Measurements from ENCODE around the gene SUN1. TPM values are rescaled to one million over a fixed set of nuclear protein-coding genes. Genes with fewer than 3 reads are reported as not detected.
A peak's percentile ranks its signal among the peaks of the same experiment; 100 is the strongest.

Gene SUN1
- 100 to 1,000 TPM; 243 to 263 (median 244) TPM for total RNA-seq

DNA sequence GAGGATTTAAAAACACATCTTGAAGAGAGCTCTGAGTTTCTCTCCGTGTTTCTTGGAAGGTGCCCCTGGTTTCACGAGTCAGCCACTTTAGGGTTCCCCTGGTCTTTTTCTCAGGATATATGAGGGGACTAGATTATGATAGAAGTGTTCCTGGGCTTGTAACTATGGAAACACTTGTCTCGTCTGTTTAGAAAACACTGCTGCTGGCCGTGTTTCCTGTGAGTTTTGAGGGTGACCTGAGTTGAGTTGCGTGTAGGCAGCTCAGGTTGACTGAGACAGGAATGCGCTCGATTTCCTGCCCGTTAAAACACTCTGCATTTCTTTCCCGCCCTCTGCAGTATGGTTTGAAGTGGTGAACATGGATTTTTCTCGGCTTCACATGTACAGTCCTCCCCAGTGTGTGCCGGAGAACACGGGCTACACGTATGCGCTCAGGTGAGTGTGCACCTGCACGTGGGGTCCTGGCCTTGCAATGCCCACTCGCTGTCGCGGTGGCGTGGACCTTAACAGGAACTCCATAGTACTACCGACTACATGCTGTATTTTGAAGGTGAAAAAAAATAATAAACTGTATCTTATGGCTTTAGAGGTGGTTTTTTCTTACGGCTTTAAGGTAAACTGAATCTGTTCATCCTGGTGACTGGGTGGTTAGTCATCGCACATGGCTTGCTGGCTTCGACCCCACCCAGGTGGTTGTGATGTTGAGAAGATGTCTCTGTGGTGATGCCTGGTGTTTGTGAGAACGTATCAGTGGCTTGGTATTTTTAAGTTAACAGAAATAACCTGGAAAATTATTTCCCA is at the start of gene SUN1:
TSS of gene SUN1 (plus strand) at position 310 of the 801 bp plus-strand sequence. CDS start at position 359, 49 bp downstream.
- DNase-seq (ENCODE audit: low spot score in 2 of 2): no peak
- 70 to 72% methylated on average over 24 of the region's 24 CpGs for WGBS, 2 donors
- TF ChIP-seq, protein P1, sequence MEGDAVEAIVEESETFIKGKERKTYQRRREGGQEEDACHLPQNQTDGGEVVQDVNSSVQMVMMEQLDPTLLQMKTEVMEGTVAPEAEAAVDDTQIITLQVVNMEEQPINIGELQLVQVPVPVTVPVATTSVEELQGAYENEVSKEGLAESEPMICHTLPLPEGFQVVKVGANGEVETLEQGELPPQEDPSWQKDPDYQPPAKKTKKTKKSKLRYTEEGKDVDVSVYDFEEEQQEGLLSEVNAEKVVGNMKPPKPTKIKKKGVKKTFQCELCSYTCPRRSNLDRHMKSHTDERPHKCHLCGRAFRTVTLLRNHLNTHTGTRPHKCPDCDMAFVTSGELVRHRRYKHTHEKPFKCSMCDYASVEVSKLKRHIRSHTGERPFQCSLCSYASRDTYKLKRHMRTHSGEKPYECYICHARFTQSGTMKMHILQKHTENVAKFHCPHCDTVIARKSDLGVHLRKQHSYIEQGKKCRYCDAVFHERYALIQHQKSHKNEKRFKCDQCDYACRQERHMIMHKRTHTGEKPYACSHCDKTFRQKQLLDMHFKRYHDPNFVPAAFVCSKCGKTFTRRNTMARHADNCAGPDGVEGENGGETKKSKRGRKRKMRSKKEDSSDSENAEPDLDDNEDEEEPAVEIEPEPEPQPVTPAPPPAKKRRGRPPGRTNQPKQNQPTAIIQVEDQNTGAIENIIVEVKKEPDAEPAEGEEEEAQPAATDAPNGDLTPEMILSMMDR (IDR thresholded peaks at IDR 0.05): no peak
- TF ChIP-seq POLR2A (IDR thresholded peaks at IDR 0.05) (no peak), EP300 (IDR thresholded peaks at IDR 0.05) (no peak)
- Histone ChIP-seq H3K4me3 (peak within 1 kb of the TSS in 2 of 4 donors; percentile 3), H3K27ac (peak within 1 kb of the TSS; percentile 76 to 87 (median 81)), H3K4me1 (peaks cover 0 to 63% (median 25%) of the 10 kb centered on the region in 4 donors), H3K9me3 (no peaks in the 10 kb centered on the region), H3K27me3 (no peaks in the 10 kb centered on the region), H3K36me3 (peaks cover 0 to 27% (median 0%) of the 10 kb centered on the region in 3 donors)

GRCh38 chr7:782718-783449 is 49.4 kb upstream of the SUN1 start:
- DNase-seq (ENCODE audit: low spot score in 2 of 2): no peak
- H3K27me3 ChIP-seq: no peaks in the 10 kb centered on the region
- TF ChIP-seq POLR2A (IDR thresholded peaks at IDR 0.05) (no peak), EP300 (IDR thresholded peaks at IDR 0.05) (no peak)
- TF ChIP-seq, protein P1 (IDR thresholded peaks at IDR 0.05): no peak
- H3K4me3 ChIP-seq: no peak overlapping the region
- H3K36me3 ChIP-seq: peaks cover 0 to 73% (median 3%) of the 10 kb centered on the region in 3 donors
- no peak overlapping the region for H3K27ac ChIP-seq
- WGBS, 2 donors: 92 to 93% methylated on average over 47 to 56 of the region's 56 CpGs
- peaks cover 0 to 24% (median 3%) of the 10 kb centered on the region in 4 donors for H3K4me1 ChIP-seq
- H3K9me3 ChIP-seq: no peaks in the 10 kb centered on the region

- H3K4me1 ChIP-seq: peaks cover 0 to 16% (median 3%) of the 10 kb centered on the region in 4 donors
- 92 to 93% methylated on average over 36 of the region's 36 CpGs for WGBS, 2 donors
- DNase-seq (ENCODE audit: low spot score in 2 of 2): no peak
- H3K36me3 ChIP-seq: peaks cover 0 to 74% (median 3%) of the 10 kb centered on the region in 3 donors
- TF ChIP-seq EP300 (IDR thresholded peaks at IDR 0.05) (no peak), POLR2A (IDR thresholded peaks at IDR 0.05) (no peak)
- TF ChIP-seq, protein P1 (IDR thresholded peaks at IDR 0.05): no peak
- no peaks in the 10 kb centered on the region for H3K9me3 ChIP-seq
- H3K27me3 ChIP-seq: no peaks in the 10 kb centered on the region
- H3K27ac ChIP-seq: no peak overlapping the region
- H3K4me3 ChIP-seq: no peak overlapping the region
Observed at GRCh38 chr7:783556-784490, 48.5 kb upstream of the SUN1 start.

DNA sequence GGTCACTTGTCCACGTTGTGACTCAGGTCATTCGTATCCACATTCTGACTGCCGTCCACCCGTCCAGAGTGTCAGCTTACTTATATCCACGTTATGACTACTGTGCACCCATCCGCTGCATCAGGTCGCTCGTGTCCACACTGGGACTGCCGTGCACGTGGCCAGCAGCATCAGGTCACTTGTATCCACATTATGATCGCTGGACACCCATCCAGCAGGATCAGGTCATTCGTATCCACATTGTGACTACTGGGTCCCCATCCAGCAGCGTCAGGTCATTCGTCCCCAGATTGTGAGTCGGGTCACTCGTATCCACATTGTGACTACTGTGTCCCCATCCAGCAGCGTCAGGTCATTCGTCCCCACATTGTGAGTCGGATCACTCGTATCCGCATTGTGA is 47.3 kb upstream of the SUN1 start:
- no peak overlapping the region for H3K27ac ChIP-seq
- H3K9me3 ChIP-seq: no peaks in the 10 kb centered on the region
- no peak for DNase-seq (ENCODE audit: low spot score in 2 of 2)
- H3K27me3 ChIP-seq: no peaks in the 10 kb centered on the region
- H3K36me3 ChIP-seq: peaks cover 0 to 78% (median 0%) of the 10 kb centered on the region in 3 donors
- no peak overlapping the region for H3K4me3 ChIP-seq
- TF ChIP-seq, protein P1 (IDR thresholded peaks at IDR 0.05): no peak
- no peak for TF ChIP-seq POLR2A (IDR thresholded peaks at IDR 0.05)
- no peak for TF ChIP-seq EP300 (IDR thresholded peaks at IDR 0.05)
- H3K4me1 ChIP-seq: peaks cover 0 to 7% (median 0%) of the 10 kb centered on the region in 4 donors
- WGBS, 2 donors: 96 to 97% methylated on average over 21 of the region's 21 CpGs
